Cortex of kidney (tissue), 1 donor: ENCODE data around the gene PIP5K1C.

Source experiments
- DNase-seq: peaks from one replicate; lab custom pipeline; 2025; lab: John Stamatoyannopoulos, UW

The PIP5K1C gene

DNA sequence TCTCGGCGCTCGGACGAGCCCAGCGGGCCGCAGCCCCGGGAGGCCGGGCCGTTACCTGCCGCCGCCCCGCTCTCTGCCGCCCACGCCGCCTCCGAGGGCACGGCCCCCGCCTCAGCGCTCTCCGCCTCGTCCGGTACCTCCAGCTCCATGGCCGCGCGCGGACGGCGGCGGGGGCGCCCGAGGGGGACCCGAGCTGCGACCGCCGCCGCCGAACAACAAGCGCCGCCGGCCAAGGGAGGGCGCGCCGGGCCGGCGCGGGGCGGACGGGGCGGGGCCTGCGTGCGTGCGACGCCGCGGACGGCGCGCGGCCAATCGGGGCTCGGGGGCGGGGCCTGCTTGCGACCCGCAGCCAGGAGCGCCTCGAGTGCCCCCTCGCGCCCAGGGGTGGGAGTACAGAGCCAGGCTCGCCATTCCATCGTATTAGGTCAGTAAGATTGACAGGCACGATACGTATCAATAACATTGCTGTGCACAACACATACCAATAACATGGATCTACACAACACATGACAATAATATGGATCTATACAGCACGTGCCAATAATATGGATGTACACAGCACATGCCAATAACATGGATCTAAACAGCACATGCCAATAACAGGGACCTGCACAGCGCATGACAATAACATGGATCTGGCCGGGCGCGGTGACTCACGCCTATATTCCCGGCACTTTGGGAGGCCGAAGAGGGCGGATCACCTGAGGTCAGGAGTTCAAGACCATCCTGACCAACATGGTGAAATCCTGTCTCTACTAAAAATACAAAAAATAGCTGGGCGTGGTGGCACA lies at the start of gene PIP5K1C:
Gene PIP5K1C, minus strand, starts transcription at position 227 of the 791 bp plus-strand sequence. Its CDS starts 78 bp downstream, at position 149.
- DNase-seq: no peak

- DNase-seq: no peak
These were observed 48.7 kb upstream of the PIP5K1C start for GRCh38 chr19:3748965-3749364.

DNA sequence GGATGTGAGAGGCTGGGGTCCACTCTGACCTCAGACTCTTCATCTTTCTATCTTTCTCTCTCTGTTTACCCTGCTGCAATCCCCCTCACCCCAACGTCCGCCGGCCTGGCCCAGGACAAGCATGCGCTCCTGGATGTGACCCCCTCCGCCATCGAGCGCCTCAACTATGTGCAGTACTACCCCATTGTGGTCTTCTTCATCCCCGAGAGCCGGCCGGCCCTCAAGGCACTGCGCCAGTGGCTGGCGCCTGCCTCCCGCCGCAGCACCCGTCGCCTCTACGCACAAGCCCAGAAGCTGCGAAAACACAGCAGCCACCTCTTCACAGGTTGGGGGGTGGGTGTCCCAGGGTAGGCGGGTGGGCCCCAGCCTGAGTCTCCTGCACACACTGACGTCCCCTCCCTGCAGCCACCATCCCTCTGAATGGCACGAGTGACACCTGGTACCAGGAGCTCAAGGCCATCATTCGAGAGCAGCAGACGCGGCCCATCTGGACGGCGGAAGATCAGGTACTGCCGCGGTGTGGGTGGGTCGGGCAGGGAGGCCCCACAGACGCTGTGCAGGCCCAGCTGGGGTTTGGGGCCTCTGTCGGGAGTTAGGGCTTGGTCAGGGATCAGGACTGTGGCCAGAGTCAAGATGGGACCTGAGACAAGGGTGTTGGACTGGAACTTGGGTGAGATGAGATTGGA lies 46.2 kb upstream of the PIP5K1C start:
- DNase-seq: no peak

GRCh38 chr19:3745363-3746045 lies 45.2 kb upstream of the PIP5K1C start:
- no peak for DNase-seq

DNA sequence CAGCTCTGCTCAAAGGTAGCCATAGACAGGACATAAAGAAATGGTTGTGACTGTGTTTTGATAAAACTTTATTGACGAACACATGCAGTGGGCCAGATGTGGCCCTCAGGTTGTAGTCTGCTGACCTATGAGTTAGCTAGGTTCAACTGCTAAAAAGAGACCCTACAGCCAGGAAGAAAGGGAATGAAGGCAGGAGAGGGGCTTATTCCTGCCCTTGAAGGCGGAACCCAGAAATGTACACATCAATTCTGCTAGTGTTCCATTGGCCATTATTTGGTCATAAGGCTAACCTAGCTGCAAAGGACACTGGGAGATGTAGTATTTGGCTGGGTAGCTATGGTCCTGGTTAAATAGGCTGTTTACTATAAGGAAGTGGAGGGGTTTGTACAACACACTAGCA lies 43.2 kb upstream of the PIP5K1C start:
- DNase-seq: no peak

- no peak for DNase-seq
These were observed 40.2 kb upstream of the PIP5K1C start for GRCh38 chr19:3740431-3740830.

- no peak for DNase-seq
These were observed 38.4 kb upstream of the PIP5K1C start for GRCh38 chr19:3738477-3739220.

DNA sequence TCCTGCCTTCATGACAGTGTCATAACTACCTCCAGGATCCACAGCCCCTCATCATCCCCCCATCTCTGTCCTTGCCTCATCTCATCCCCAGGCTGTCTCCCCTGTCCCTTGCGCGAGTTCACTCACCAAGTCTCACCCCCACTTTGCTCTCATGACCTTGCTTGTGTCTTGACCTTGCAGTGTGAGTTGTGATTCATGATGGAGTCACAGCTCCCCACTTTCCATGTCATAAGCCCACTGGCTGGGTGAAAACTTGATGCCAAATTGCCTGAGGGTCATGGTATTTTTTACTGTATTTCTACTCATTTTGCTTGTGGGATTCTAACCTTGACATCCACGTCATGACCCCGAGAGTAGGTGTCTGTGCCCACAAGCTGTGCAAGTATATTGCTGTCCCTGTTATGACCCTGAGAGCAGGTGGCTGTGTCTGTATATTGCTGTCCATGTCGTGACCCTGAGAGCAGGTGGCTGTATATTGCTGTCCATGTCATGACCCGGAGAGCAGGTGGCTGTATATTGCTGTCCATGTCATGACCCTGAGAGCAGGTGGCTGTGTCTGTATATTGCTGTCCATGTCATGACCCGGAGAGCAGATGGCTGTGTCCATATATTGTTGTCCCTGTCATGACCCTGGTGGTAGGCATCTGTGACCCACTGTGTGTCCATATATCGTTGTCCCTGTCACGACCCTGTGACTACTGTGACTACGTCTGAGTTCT lies 37.4 kb upstream of the PIP5K1C start:
- no peak for DNase-seq

GRCh38 chr19:3736106-3736724 lies 35.9 kb upstream of the PIP5K1C start:
- no peak for DNase-seq

DNA sequence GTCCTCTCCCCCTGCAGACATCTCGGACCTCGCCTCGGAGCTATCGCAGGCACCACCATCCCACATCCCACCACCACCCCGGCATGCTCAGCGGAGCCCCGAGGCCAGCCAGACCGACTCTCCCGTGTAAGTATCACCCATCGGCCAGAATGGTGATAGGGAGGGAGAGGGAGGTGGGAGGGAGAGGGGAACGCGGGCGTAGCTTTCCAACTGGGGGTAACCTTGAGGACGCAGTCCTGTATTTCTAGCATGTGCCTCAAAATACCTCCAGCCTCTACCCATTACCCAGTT lies 34.0 kb upstream of the PIP5K1C start:
- no peak for DNase-seq

GRCh38 chr19:3733549-3734309 lies 33.5 kb upstream of the PIP5K1C start:
- no peak for DNase-seq

- DNase-seq: no peak
These were observed 31.8 kb upstream of the PIP5K1C start for GRCh38 chr19:3732108-3732507.

- no peak for DNase-seq
These were observed 30.2 kb upstream of the PIP5K1C start for GRCh38 chr19:3730457-3730958.

DNA sequence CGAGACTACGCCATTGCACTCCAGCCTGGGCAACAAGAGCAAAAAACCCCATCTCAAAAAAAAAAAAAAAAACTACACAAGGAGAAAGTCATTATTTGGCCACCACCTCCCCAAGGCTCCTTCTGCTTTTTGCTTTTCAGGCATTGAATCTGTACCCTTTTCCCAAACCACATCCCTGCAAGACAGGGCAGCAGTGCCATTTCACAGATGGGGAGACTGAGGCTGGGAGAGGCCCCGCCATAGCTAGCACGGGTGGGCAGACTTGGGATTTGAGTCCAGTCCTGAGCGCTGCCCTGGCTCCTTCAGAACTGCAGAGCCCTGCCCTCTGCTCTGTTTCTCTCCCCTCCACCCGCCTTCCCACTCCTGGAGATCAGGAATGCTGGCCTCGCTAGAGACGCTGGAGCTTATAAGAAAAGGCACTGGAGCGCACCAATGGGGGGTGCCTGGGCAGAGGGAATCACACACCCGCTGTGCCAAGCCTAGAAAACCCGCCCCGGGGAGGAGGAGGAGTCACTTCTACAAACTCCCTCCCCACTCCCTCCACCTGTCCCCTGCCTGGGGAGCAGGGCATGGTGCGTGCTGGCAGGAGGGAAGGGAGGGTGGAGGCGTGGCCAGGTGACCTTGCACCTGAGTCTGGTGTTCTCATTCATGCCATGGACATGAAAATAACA lies 25.5 kb upstream of the PIP5K1C start:
- DNase-seq: no peak

DNA sequence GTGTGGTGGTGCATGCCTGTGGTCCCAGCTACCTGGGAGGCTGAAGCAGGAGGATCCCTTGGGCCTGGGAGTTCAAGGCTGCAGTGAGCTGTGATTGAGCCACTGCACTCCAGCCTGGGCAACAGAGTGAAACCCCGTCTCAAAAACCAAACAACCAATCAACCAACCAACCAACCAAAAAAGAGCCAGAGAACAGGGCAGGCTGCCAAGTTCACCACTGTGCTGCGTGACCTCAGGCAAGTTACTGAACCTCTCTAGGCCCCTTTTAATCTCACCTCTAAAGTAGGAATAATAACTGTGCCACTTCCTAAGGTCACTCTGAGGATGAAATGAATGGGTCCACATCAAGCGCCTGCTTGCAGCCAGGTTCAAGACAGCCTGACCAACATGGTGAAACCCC lies 24.9 kb upstream of the PIP5K1C start:
- DNase-seq: no peak

GRCh38 chr19:3723883-3724282 lies 23.6 kb upstream of the PIP5K1C start:
- DNase-seq: no peak

GRCh38 chr19:3723110-3723488 lies 22.8 kb upstream of the PIP5K1C start:
- no peak for DNase-seq

- no peak for DNase-seq
These were observed 22.3 kb upstream of the PIP5K1C start for GRCh38 chr19:3722443-3723109.

DNA sequence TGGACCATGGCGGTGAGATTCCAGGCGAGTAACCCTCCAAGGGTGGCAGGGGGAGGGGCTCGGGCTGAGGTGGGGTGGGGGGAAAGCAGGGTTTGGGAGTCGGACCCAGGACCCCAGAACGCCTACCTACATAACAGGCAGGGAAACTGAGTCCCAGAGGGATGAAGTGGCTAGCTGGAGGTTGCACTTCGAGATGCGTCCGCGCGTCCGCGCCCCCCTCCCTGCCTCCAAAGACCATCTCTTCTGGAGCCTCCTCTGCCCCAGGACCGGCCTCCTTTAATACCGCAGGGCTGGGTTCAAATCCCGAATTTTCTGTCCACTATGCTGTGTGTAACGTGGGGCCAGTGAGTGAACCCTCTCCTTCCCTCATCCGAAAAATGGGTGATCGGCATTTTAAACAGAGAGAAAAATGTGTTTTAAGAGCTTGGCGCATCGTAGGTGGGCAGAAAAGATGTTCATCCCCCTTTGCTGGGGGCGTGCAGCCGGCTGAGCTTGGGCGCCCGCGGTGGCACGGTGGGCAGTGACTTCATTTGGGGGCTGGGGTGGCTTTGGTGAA lies 21.7 kb upstream of the PIP5K1C start:
- no peak for DNase-seq
